ENCODE measurements around the gene KCNE4.
"Not testable (repeated sequence)": the region's sequence is repeated elsewhere in the genome, so short reads cannot be mapped to it uniquely, and the experiment has no call there.

The KCNE4 gene

GRCh38 chr2:223072826-223073225 lies 20.8 kb downstream of the KCNE4 start:
- no peak overlapping the region for H3K27ac ChIP-seq
- POLR2A ChIA-PET (ENCODE audit: low non-redundant PET), result no interaction called here
- TF ChIP-seq CTCF (conservative IDR thresholded peaks at IDR 0.05; ENCODE audit: low read depth), result no peak
- DNase-seq (ENCODE audit: low spot score), result no peak
- CTCF ChIA-PET, result no interaction called here

GRCh38 chr2:223075301-223076270 lies 23.6 kb downstream of the KCNE4 start:
- POLR2A ChIA-PET (ENCODE audit: low non-redundant PET), result no interaction called here
- no peak overlapping the region for H3K27ac ChIP-seq
- TF ChIP-seq CTCF (conservative IDR thresholded peaks at IDR 0.05; ENCODE audit: low read depth), result no peak
- DNase-seq (ENCODE audit: low spot score), result no peak
- CTCF ChIA-PET, result no interaction called here

- no peak for DNase-seq (ENCODE audit: low spot score)
- ChIA-PET CTCF (no interaction called here), POLR2A (ENCODE audit: low non-redundant PET) (no interaction called here)
- TF ChIP-seq CTCF (conservative IDR thresholded peaks at IDR 0.05; ENCODE audit: low read depth), result no peak
- no peak overlapping the region for H3K27ac ChIP-seq
Observed at GRCh38 chr2:223076573-223076972, 24.6 kb downstream of the KCNE4 start.

- no peak overlapping the region for H3K27ac ChIP-seq
- ChIA-PET POLR2A (ENCODE audit: low non-redundant PET) (no interaction called here), CTCF (no interaction called here)
- DNase-seq (ENCODE audit: low spot score), result no peak
- no peak for TF ChIP-seq CTCF (conservative IDR thresholded peaks at IDR 0.05; ENCODE audit: low read depth)
Observed at GRCh38 chr2:223078482-223078881, 26.5 kb downstream of the KCNE4 start.

- no peak for DNase-seq (ENCODE audit: low spot score)
- ChIA-PET POLR2A (ENCODE audit: low non-redundant PET) (no interaction called here), CTCF (no interaction called here)
- TF ChIP-seq CTCF (conservative IDR thresholded peaks at IDR 0.05; ENCODE audit: low read depth), result no peak
- H3K27ac ChIP-seq, result no peak overlapping the region
Observed at GRCh38 chr2:223079378-223079777, 27.4 kb downstream of the KCNE4 start.

DNA sequence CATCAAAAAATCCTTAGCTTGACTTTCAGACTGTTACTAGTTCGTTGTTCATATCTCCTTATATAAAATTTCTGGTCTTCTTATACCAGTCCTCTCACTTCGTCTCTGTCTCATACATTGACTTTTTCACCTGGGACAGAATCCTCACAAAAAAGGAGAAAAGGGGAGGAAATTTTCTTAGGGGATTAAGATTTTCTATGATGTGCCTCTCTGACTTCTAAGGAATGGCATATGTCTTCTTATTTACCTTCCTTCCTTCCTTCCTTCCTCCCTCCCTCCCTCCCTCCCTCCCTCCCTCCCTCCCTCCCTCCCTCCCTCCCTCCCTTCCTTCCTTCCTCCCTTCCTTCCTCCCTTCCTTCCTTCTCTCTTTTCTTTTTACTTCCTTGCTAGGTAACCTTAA lies 27.9 kb downstream of the KCNE4 start:
- no peak overlapping the region for H3K27ac ChIP-seq
- ChIA-PET POLR2A (ENCODE audit: low non-redundant PET) (no interaction called here), CTCF (no interaction called here)
- DNase-seq (ENCODE audit: low spot score), result no peak
- no peak for TF ChIP-seq CTCF (conservative IDR thresholded peaks at IDR 0.05; ENCODE audit: low read depth)

- DNase-seq (ENCODE audit: low spot score); POLR2A ChIA-PET (ENCODE audit: low non-redundant PET); H3K27ac ChIP-seq; CTCF ChIA-PET: not testable (repeated sequence)
Observed at GRCh38 chr2:223080790-223081360, 28.9 kb downstream of the KCNE4 start.
